ENCODE measurements around the gene INHBB.

- TF ChIP-seq CTCF (IDR thresholded peaks at IDR 0.05; ENCODE audit: insufficient read depth, low read length) (no peak), REST (IDR thresholded peaks at IDR 0.05; ENCODE audit: insufficient replicate concordance, low read depth) (no peak), SPI1 (IDR thresholded peaks at IDR 0.05; ENCODE audit: borderline replicate concordance, low read depth) (no peak), GABPA (IDR thresholded peaks at IDR 0.05; ENCODE audit: low read depth) (no peak), POLR2AphosphoS5 (IDR thresholded peaks at IDR 0.05; ENCODE audit: low read depth) (no peak)
These were observed 37.3 kb downstream of the INHBB start for GRCh38 chr2:120383191-120383590.
